SK-N-SH (cell line): ENCODE results near the gene RNF13.

ENCODE experiments used
- EP300 ChIP-seq, 2 experiments: IDR thresholded peaks; 2 replicates each; pipeline versions ENCODE4 v1.4.0 to v1.6.1; 2012; ENCODE audit warnings: borderline replicate concordance in 1 of 2, low read depth in 1 of 2, low read length in 1 of 2
- POLR2AphosphoS5 ChIP-seq: IDR thresholded peaks from 2 replicates; pipeline ENCODE4 v1.6.1; 2012; ENCODE audit warnings: low read depth, low read length
- RAD21 ChIP-seq: IDR thresholded peaks from 2 replicates; pipeline ENCODE4 v1.6.1; 2012; ENCODE audit warnings: mild to moderate bottlenecking, low read length
- TEAD4 ChIP-seq: IDR thresholded peaks from 2 replicates; pipeline ENCODE4 v1.4.0; 2012; ENCODE audit warnings: mild to moderate bottlenecking, borderline replicate concordance; ENCODE audit not compliant: insufficient read depth
- YY1 ChIP-seq: IDR thresholded peaks from 2 replicates; pipeline ENCODE4 v1.4.0; 2012; ENCODE audit warnings: low read depth, mild to moderate bottlenecking
- TF ChIP-seq, protein P1 (sequence below): IDR thresholded peaks from 2 replicates; pipeline ENCODE4 v1.4.0; 2012; ENCODE audit warnings: low read depth
- TF ChIP-seq, protein P2 (sequence below): fragments of 200-600 bp; sonication (generic); IDR thresholded peaks from 2 replicates; pipeline ENCODE4 v1.6.1; 2017; ENCODE audit warnings: antibody characterized with exemption, mild to moderate bottlenecking, moderate library complexity

DNA sequence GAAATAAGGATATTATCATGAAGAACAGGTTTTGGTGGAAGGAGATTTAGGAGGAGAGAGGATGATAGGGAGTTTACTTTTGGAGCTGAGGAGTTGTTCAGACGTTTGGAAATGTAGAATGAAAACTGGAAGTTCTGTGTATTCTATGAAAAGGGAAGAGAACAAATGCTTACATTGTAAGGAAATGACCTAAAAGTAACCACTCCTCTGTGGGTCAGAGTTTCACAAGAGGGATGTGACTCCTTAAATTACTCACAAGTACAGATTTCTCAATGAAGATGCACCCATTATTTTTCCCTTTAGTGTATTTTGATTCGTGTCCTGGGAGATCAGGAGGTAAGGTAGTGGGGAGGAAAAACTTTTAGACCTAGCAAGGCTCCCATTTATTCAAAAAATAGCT is 4.0 kb downstream of the RNF13 start:
- TF ChIP-seq, protein P1, sequence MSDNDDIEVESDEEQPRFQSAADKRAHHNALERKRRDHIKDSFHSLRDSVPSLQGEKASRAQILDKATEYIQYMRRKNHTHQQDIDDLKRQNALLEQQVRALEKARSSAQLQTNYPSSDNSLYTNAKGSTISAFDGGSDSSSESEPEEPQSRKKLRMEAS: no peak
- TF ChIP-seq, protein P2, sequence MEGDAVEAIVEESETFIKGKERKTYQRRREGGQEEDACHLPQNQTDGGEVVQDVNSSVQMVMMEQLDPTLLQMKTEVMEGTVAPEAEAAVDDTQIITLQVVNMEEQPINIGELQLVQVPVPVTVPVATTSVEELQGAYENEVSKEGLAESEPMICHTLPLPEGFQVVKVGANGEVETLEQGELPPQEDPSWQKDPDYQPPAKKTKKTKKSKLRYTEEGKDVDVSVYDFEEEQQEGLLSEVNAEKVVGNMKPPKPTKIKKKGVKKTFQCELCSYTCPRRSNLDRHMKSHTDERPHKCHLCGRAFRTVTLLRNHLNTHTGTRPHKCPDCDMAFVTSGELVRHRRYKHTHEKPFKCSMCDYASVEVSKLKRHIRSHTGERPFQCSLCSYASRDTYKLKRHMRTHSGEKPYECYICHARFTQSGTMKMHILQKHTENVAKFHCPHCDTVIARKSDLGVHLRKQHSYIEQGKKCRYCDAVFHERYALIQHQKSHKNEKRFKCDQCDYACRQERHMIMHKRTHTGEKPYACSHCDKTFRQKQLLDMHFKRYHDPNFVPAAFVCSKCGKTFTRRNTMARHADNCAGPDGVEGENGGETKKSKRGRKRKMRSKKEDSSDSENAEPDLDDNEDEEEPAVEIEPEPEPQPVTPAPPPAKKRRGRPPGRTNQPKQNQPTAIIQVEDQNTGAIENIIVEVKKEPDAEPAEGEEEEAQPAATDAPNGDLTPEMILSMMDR: no peak
- TF ChIP-seq YY1: no peak
- no peak for TF ChIP-seq RAD21
- TF ChIP-seq TEAD4: no peak
- TF ChIP-seq POLR2AphosphoS5: no peak
- TF ChIP-seq EP300 (IDR thresholded peaks at IDR 0.05; ENCODE audit: borderline replicate concordance in 1 of 2, low read depth in 1 of 2, low read length in 1 of 2): no peak
